ENCODE results near the gene GOLGA8J. TPM values are rescaled to one million over a fixed set of nuclear protein-coding genes. Genes with fewer than 3 reads are reported as not detected.

The GOLGA8J gene
- polyA plus RNA-seq, 1 donor from 2014 or later = not detected

- H4K20me1 ChIP-seq (ENCODE audit: insufficient read depth) = no peaks in the 10 kb centered on the region
- no peaks in the 10 kb centered on the region for H3K79me2 ChIP-seq (replicated peaks; ENCODE audit: insufficient read depth, low read length)
- no peaks in the 10 kb centered on the region for H3K9me3 ChIP-seq (ENCODE audit: low read length)
- H3K9ac ChIP-seq (ENCODE audit: low read length) = no peak overlapping the region
- no peaks in the 10 kb centered on the region for H3F3A ChIP-seq (ENCODE audit: insufficient read depth, low read length, poor library complexity, severe bottlenecking)
- no peaks in the 10 kb centered on the region for H3K9me2 ChIP-seq (ENCODE audit: insufficient read depth, low read length)
- TF ChIP-seq EP300 (conservative IDR thresholded peaks at IDR 0.05; ENCODE audit: poor library complexity, severe bottlenecking) (no peak), REST (IDR thresholded peaks at IDR 0.05; ENCODE audit: borderline replicate concordance) (no peak)
- no peak overlapping the region for H2AFZ ChIP-seq (ENCODE audit: low read depth, low read length)
- H3K27me3 ChIP-seq (ENCODE audit: insufficient read depth, low read depth, low read length) = no peaks in the 10 kb centered on the region
- no peak overlapping the region for H3K4me3 ChIP-seq (ENCODE audit: low read length)
- no peak overlapping the region for H3K4me2 ChIP-seq (ENCODE audit: low read length)
- no peak overlapping the region for H3K27ac ChIP-seq (ENCODE audit: low read length)
- no peaks in the 10 kb centered on the region for H3K36me3 ChIP-seq (ENCODE audit: insufficient read depth, low read length)
Measured at GRCh38 chr15:30041868-30042267, 40.9 kb upstream of the GOLGA8J start.

GRCh38 chr15:30042556-30042955 lies 40.2 kb upstream of the GOLGA8J start:
- no peak for TF ChIP-seq POLR2AphosphoS5 (IDR thresholded peaks at IDR 0.05)
- TF ChIP-seq CTCF (IDR thresholded peaks at IDR 0.05; ENCODE audit: poor library complexity, severe bottlenecking) = no peak
- no peak for TF ChIP-seq SMC3 (conservative IDR thresholded peaks at IDR 0.05; ENCODE audit: poor library complexity)
- TF ChIP-seq RAD21 (conservative IDR thresholded peaks at IDR 0.05) = no peak
- TF ChIP-seq EZH2 (IDR thresholded peaks at IDR 0.05; ENCODE audit: borderline replicate concordance, insufficient read depth, low read length, poor library complexity, severe bottlenecking) = no peak
- TF ChIP-seq MXI1 (conservative IDR thresholded peaks at IDR 0.05; ENCODE audit: poor library complexity, severe bottlenecking) = no peak
- TF ChIP-seq REST (IDR thresholded peaks at IDR 0.05; ENCODE audit: borderline replicate concordance) = no peak
- no peak for TF ChIP-seq EP300 (conservative IDR thresholded peaks at IDR 0.05; ENCODE audit: poor library complexity, severe bottlenecking)
- TF ChIP-seq TAF1 (IDR thresholded peaks at IDR 0.05; ENCODE audit: low read depth) = no peak
- Histone ChIP-seq H3K4me3 (ENCODE audit: low read length) (no peak overlapping the region), H3K79me2 (replicated peaks; ENCODE audit: insufficient read depth, low read length) (no peaks in the 10 kb centered on the region), H3K9ac (ENCODE audit: low read length) (no peak overlapping the region), H3K36me3 (ENCODE audit: insufficient read depth, low read length) (no peaks in the 10 kb centered on the region), H3K4me2 (ENCODE audit: low read length) (no peak overlapping the region), H3K9me3 (ENCODE audit: low read length) (no peaks in the 10 kb centered on the region), H4K20me1 (ENCODE audit: insufficient read depth) (no peaks in the 10 kb centered on the region), H3K9me2 (ENCODE audit: insufficient read depth, low read length) (no peaks in the 10 kb centered on the region), H3F3A (ENCODE audit: insufficient read depth, low read length, poor library complexity, severe bottlenecking) (no peaks in the 10 kb centered on the region), H3K27me3 (ENCODE audit: insufficient read depth, low read depth, low read length) (no peaks in the 10 kb centered on the region), H3K27ac (ENCODE audit: low read length) (no peak overlapping the region), H2AFZ (ENCODE audit: low read depth, low read length) (no peak overlapping the region)

Measured in neural cell (in vitro differentiated cells).